ENCODE data around the gene PRRT4. TPM values are rescaled to one million over a fixed set of nuclear protein-coding genes. Genes with fewer than 3 reads are reported as not detected.

The PRRT4 gene
- total RNA-seq, 1 donor, result 0.27 TPM

- DNase-seq (ENCODE audit: low read depth in 2 of 3, low spot score in 2 of 3), result peak in 2 of 3 donors; percentile 22 to 31
Measured at GRCh38 chr7:128351296-128352152, 10.0 kb downstream of the PRRT4 start.

GRCh38 chr7:128350708-128351295, 10.7 kb downstream of the PRRT4 start:
- DNase-seq (ENCODE audit: low read depth in 2 of 3, low spot score in 2 of 3), result no peak

GRCh38 chr7:128349466-128349825, 12.0 kb downstream of the PRRT4 start:
- no peak for DNase-seq (ENCODE audit: low read depth in 2 of 3, low spot score in 2 of 3)

- peak in 2 of 3 donors; percentile 63 to 82 for DNase-seq (ENCODE audit: low read depth in 2 of 3, low spot score in 2 of 3)
Measured at GRCh38 chr7:128347647-128348097, 13.8 kb downstream of the PRRT4 start.

- no peak for DNase-seq (ENCODE audit: low read depth in 2 of 3, low spot score in 2 of 3)
Measured at GRCh38 chr7:128344431-128344774, 17.1 kb downstream of the PRRT4 start.

- peak; percentile 82 to 96 (median 93) for DNase-seq (ENCODE audit: low read depth in 2 of 3, low spot score in 2 of 3)
Measured at GRCh38 chr7:128343554-128344430, 17.7 kb downstream of the PRRT4 start, which contains the start of gene RBM28. RBM28 (minus strand) TSS chr7:128343908; CDS start chr7:128343793, 115 bp downstream.

GRCh38 chr7:128341733-128342132, 19.8 kb downstream of the PRRT4 start:
- DNase-seq (ENCODE audit: low read depth in 2 of 3, low spot score in 2 of 3), result no peak

GRCh38 chr7:128335730-128336129, 25.8 kb downstream of the PRRT4 start:
- no peak for DNase-seq (ENCODE audit: low read depth in 2 of 3, low spot score in 2 of 3)

GRCh38 chr7:128324368-128324680, 37.2 kb downstream of the PRRT4 start:
- DNase-seq (ENCODE audit: low read depth in 2 of 3, low spot score in 2 of 3), result no peak

GRCh38 chr7:128323459-128324367, 37.8 kb downstream of the PRRT4 start:
- no peak for DNase-seq (ENCODE audit: low read depth in 2 of 3, low spot score in 2 of 3)

GRCh38 chr7:128323040-128323439, 38.5 kb downstream of the PRRT4 start:
- DNase-seq (ENCODE audit: low read depth in 2 of 3, low spot score in 2 of 3), result no peak

- DNase-seq (ENCODE audit: low read depth in 2 of 3, low spot score in 2 of 3), result peak in 2 of 3 donors; percentile 66 to 81
Measured at GRCh38 chr7:128322040-128322643, 39.3 kb downstream of the PRRT4 start.

- DNase-seq (ENCODE audit: low read depth in 2 of 3, low spot score in 2 of 3), result no peak
Measured at GRCh38 chr7:128321044-128321422, 40.5 kb downstream of the PRRT4 start.

- DNase-seq (ENCODE audit: low read depth in 2 of 3, low spot score in 2 of 3), result peak in 2 of 3 donors; percentile 56 to 57
Measured at GRCh38 chr7:128318691-128319090, 42.8 kb downstream of the PRRT4 start.

GRCh38 chr7:128311013-128311412, 50.5 kb downstream of the PRRT4 start:
- DNase-seq (ENCODE audit: low read depth in 2 of 3, low spot score in 2 of 3), result no peak

GRCh38 chr7:128310499-128310898, 51.0 kb downstream of the PRRT4 start:
- DNase-seq (ENCODE audit: low read depth in 2 of 3, low spot score in 2 of 3), result no peak

GRCh38 chr7:128309976-128310375, 51.5 kb downstream of the PRRT4 start:
- DNase-seq (ENCODE audit: low read depth in 2 of 3, low spot score in 2 of 3), result no peak

GRCh38 chr7:128309124-128309523, 52.4 kb downstream of the PRRT4 start:
- no peak for DNase-seq (ENCODE audit: low read depth in 2 of 3, low spot score in 2 of 3)

- DNase-seq (ENCODE audit: low read depth in 2 of 3, low spot score in 2 of 3), result no peak
Measured at GRCh38 chr7:128307061-128307460, 54.4 kb downstream of the PRRT4 start.

- DNase-seq (ENCODE audit: low read depth in 2 of 3, low spot score in 2 of 3), result no peak
Measured at GRCh38 chr7:128304212-128304611, 57.3 kb downstream of the PRRT4 start.

Data from hematopoietic multipotent progenitor cell (in vitro differentiated cells).